Limb (tissue), 2 donors: Measurements from ENCODE around the gene B3GNT5.

ENCODE experiments used
- DNase-seq, 2 donors: peaks; one replicate each; pipeline ENCODE4 v3.0.0-alpha.2; 2016; ENCODE audit errors: extremely low spot score in 2 of 2

B3GNT5 gene

GRCh38 chr3:183318877-183319276, 65.8 kb downstream of the B3GNT5 start:
- DNase-seq, result no peak

GRCh38 chr3:183319371-183319770, 66.3 kb downstream of the B3GNT5 start:
- no peak for DNase-seq
